ENCODE measurements around the gene KRTAP4-5.
"Not testable (repeated sequence)": the region's sequence is repeated elsewhere in the genome, so short reads cannot be mapped to it uniquely, and the experiment has no call there.

The KRTAP4-5 gene

DNA sequence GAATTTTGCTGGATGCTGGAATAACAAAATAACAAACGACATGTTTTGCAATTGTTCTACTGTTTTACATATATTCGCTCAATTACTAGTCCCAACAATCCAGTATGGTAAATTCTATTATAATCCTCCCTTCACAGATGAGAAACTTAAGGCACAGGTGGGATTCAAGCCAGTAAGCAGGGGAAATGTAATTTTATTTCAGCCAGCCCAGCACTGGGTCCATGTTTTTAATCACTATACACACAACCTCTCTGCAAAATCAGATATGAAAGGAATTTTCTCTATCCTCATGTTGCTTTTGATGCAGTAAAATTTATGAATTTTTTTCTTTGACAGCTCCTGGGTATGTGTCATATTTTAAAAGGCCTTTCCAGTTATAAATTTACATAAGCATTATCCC is 4.4 kb downstream of the KRTAP4-5 start:
- no peak for DNase-seq

DNA sequence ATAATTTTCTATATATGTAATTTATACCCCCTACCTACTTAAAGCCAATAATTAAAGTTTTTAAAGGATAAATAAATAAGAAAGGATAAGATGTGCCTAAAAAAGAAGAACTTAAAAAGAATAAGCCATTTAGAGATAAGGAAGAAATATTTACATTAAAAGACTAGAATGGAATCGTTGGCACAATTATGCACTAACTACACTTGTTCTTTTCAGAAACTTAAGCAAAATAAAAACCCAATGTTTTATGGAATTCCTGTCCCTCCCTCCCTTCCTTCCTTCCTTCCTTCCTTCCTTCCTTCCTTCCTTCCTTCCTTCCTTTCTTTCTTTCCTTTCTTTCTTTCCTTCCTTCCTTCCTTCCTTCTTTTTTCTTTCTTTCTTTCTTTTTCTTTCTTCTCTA is 4.8 kb downstream of the KRTAP4-5 start:
- DNase-seq: no peak

DNA sequence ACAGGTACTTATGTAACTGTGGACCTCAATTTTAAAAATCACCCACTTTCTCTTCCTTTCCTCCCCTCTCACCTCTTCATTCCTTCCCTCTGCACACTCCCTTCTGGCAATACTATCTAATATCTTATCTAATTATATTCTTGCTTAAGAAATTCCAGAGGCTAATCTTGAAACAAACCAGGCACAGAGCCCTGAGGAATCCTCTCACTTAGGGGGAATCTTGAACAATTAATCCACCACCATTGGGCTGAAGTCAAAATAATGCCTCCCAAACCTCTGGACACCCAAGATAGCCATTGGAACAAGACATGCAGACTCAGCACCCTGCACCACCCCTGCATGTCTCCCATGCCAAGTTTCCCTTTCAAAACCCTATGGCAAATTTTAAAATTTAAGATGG is 8.3 kb downstream of the KRTAP4-5 start:
- no peak for DNase-seq

DNA sequence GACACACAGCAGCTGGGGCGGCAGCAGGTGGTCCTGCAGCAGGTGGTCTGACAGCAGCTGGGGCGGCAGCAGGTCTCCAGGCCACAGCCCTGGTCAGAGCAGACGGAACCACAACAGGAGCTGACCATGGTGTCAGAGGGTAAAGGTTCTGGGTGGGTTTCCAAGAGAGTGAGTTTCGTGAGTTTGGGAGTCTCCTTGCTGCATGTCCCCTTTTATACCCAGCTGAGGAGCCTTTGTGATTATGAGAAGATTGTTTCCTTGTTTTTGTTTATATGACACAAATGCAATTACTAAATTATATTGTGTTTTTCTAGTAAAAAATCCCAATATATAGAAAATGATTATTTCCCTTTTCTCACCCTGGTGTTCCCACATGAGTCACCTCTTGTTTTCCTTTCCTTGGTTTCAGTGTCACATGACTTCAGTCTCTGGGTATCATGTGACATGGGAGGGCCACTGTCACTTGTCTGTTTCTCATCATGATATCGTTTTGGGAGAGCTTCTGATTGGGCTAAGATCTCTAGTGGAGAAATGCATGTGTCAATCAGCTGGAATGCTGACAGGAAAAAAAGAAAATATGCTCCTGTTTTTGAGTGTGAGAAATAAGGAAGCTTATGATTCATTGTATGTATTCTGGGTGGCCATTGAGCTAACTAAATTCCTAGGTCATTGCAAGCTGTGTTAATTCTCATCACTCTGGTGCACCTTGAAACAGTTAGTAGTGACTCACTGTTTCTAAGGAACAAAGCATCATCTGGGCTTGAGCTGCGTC is 9.1 kb downstream of the KRTAP4-5 start, which contains the start of gene KRTAP4-6:
Gene KRTAP4-6, minus strand, starts transcription at position 185 of the 772 bp plus-strand sequence. Its CDS starts 57 bp downstream, at position 128.
- DNase-seq: no peak

DNA sequence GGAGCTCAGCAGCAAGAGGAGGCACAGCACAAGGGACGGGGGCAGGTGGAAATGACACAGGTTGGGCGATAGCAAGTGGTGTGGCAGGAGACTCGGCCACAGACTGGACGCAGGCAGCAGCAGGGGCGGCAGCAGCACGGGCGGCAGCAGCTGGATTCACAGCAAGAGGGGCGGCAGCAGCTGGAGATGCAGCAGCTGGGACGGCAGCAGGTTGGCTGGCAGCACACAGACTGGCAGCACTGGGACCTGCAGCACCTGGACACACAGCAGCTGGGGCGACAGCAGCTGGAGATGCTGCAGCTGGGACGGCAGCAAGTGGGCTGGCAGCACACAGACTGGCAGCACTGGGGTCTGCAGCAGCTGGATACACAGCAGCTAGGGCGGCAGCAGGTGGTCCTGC is 9.8 kb downstream of the KRTAP4-5 start:
- not testable (repeated sequence) for DNase-seq

DNA sequence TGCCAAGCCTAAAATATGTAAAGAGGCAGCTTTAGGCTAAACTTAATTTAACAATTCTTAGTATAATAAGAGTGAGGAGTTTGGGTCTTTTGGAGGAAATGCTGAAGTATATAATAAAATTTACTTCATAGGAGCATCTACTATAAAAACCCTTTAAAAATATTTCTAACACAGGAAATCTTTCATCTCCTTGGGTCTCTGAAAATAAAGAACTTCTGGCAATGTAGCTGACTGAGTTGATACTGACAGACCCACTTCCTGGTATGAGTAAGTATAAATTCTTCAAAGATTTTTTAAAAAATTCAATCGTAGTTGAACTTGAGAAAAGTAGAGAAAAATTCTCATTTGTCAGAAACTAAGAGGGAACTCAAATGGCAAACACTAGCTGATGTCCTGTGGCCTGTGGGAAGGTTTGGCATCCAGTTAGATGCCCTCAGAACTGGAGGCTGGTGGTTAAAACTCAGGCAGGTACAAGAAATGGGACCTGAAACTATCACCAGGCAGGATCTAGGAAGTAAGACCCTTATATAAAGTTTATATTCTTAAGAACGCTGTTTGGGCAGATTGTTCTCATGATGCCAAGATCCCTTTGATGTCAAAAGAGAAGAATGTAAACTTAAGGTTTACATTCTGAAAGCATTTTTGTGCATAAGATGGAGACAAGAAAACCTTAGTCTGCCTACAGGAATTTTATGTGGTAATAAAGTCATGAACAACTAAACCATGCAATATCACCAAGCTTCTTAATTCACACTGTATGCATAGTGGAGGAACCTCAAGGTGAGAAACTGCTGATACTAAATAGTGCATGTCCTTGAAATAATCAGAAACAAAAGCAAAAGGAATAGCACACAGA is 15.5 kb downstream of the KRTAP4-5 start:
- DNase-seq: no peak

DNA sequence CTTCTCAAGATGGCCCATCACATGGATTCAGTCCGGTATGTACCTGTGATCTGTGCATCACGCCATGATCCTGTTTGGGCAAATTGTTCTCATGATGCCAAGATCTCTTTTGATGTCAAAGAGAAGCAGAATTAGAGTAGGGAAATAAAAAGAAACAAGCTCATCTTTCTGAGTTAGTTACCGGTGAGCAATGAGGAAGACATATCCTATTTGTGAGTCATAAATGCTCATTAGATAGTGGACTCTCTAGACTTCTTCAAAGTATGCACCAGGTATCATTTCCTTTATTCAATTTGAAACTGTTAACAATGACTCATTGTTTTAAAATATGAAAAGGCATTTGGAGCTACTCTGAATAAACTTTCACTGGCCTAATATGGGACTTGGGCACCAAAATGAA is 17.6 kb downstream of the KRTAP4-5 start:
- no peak for DNase-seq

DNA sequence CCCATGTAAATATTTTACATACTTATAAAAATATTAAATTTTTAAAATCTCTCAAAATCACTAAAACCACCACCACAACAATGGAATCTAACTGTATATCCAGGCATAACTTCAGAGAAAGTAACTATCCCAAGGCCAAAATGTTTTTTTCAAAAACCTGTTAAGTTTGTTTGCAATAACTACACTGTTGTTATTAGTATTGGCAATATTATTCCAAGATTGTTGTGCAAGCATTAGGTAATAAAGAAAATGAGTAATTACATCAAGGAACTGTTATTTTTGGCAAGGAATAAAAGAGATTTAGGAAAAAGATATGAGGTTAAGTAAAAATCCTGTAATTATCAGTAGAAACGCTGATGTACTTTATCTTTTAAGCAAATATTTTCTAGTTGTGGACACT is 22.3 kb downstream of the KRTAP4-5 start:
- no peak for DNase-seq

DNA sequence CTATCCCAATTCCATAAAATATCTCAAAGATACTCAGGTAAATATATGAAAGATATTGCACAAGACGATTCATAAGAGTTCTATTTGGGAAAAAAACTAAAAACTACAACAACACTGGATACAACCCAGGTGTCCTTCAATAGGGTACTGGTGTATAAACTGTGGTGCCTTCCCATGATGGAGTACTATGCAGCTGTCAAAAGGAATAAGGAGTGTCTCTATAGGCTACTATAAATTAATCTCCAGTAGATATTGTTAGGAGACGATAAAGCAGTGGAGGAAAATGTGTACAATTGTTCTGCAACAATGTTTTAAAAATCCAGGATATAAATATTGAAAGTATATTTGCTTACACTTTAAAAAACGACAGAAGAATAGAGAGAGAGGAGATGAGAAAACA is 23.2 kb downstream of the KRTAP4-5 start:
- DNase-seq: no peak

DNA sequence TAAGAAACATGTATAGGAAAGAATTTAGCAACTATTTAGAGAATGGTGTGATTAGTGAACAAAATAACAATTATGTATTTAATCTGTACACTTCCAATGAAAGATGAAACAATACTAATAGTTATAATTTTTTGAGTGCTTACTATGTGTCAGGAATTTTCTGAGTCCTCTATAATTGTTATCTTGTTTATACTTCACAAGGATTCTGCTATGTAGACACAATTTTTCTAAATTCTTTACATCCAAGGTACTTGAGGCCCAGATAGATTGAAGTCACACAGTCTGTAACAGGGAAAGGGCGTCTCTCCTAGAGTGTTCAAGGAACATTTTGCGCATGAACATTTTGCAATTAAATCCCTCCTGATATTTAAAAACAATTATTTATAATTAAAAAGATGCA is 24.6 kb downstream of the KRTAP4-5 start:
- no peak for DNase-seq

DNA sequence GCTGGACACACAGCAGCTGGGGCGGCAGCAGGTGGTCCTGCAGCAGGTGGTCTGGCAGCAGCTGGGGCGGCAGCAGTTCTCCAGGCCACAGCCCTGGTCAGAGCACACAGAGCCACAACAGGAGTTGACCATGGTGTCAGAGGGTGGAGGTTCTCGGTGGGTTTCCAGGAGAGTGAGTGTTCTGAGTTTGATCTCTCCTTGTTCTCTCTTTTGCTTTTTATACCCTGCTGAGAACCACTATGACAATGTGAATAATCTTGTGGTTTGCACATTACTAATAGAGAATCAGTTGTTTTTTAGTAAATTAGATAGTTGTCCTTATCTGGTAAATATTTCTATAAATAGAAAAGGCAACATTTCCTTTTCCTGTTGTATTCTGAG is 25.6 kb downstream of the KRTAP4-5 start, which contains the start of gene KRTAP4-12:
Gene KRTAP4-12, minus strand, starts transcription at position 192 of the 381 bp plus-strand sequence. Its CDS starts 60 bp downstream, at position 132.
- DNase-seq: not testable (repeated sequence)

DNA sequence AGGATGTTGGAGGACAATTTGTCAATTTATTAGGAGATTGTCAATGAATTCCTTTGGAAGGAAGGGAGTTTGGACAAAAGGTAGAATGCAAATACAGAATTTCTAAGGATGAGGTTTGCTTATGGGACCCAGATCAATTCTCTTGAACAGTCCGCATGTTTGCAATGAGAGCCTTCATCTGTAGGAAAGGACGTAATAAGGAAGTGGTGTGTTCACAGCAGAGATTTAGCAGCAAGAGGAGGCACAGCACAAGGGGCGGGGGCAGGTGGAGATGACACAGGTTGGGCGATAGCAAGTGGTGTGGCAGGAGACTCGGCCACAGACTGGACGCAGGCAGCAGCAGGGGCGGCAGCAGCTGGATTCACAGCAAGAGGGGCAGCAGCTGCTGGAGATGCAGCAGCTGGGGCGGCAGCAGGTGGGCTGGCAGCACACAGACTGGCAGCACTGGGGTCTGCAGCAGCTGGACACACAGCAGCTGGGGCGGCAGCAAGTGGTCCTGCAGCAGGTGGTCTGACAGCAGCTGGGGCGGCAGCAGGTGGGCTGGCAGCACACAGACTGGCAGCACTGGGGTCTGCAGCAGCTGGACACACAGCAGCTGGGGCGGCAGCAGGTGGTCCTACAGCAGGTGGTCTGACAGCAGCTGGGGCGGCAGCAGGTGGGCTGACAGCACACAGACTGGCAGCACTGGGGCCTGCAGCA is 26.2 kb downstream of the KRTAP4-5 start:
- DNase-seq: not testable (repeated sequence)

DNA sequence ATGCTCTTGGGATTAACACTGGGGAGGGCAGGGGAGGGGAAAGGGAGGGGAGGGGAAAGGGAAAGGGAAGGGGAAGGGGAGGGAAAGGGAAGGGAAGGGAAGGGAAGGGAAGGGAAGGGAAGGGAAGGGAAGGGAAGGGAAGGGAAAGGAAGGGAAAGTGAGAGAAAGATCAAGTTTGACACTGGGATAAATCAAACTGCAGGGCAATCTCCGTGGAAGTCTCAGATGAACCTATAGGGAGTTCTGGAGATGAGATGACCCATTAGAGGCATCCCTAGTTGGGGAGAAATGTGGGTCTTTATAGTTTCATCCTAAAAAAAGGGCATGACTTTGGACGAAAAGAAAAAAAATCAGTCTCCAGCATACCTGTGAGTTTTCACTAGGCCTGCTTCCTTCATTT is 27.9 kb downstream of the KRTAP4-5 start:
- DNase-seq: no peak

DNA sequence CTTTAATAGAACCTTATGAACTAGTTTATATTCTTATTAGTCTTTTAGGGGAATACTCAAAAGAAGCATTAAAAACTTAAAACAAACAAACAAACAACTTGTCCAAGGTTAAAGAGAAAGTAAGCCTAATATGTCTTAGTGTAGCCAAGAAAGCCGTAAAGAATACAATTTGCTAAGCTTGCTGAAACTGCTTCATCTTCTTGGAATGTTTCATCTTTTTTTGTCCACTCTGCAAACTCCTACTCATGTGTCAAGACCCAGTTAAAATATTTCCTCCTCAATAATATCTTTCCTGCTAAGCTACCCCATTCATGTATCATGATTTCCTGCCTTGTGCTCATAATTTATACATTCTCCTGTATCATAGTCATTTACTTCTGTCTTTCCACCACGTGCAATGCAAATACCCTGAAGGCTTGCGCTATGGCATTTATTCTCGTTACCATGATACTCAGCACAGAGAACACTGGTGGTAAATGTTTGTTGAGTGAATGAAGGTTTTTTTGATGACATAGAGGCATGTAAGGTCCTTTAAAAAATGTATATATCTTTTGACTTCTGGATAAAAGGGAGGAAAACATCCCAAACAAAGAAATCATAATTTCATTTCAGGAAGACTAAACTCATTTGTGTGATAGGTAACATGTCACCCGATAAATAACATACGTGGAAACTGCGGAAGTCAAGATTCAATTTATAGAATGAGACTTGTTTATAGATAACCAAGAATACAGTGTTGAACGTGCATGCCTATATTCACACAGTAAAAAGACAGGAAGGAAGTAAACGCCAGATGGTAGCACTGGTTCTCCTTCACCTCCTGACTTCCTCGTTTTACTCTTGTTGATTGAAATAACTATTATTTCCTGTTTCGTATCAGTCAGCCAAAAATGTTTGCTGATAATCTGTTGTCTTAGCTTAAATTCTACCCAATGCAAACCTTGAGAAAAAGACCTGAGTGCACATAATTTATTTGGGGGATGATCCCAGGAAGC is 29.6 kb downstream of the KRTAP4-5 start:
- DNase-seq: not testable (repeated sequence)

DNA sequence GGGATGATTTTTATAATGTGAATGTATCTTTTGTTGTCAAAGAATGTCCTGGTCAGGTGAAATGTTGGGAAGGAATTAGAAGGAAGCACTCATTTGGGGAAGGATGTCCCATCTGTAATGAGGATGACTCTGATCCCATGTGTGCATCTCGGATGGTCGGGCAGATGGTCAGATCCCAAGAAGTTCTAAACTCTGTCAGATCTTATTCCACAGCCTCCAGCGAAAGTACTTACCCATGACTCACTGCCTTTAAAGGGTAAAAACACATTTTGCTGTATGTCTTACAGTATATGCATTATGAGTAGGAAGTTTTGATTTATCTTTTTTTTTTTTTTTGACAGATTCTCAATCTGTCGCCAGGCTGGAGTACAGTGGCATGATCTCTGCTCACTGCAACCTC is 30.9 kb downstream of the KRTAP4-5 start:
- no peak for DNase-seq

DNA sequence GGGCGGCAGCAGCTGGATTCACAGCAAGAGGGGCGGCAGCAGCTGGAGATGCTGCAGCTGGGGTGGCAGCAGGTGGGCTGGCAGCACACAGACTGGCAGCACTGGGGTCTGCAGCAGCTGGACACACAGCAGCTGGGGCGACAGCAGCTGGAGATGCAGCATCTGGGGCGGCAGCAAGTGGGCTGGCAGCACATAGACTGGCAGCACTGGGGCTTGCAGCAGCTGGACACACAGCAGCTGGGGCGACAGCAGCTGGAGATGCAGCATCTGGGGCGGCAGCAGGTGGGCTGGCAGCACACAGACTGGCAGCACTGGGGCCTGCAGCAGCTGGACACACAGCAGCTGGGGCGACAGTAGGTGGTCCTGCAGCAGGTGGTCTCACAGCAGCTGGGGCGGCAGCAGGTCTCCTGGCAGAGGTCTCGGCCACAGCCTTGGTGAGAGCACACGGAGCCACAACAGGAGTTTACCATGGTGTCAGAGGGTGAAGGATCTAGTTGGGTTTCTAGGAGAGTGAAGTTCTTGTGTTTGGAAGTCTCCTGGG is 31.7 kb downstream of the KRTAP4-5 start, which contains the start of gene KRTAP4-11:
Gene KRTAP4-11, minus strand, starts transcription at position 528 of the 541 bp plus-strand sequence. Its CDS starts 58 bp downstream, at position 470.
- not testable (repeated sequence) for DNase-seq

DNA sequence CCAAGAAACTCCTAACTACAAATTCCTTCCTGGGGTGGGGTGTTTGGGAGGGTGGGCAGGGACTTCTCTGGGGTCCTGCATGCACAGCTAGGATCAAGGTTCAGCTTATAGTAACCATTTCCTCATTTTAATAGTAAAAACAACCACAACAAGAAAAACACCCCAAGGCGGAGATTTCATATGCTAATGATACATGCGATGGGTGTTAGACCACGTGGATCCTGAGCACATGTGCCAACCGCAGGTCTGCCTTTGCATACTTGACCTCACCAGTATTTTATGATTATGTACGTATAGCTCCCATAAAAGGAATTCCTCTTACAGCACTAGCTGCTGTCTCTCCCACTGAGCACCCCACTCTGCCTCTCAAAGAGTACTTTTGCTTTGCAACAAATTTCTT is 33.3 kb downstream of the KRTAP4-5 start:
- no peak for DNase-seq

DNA sequence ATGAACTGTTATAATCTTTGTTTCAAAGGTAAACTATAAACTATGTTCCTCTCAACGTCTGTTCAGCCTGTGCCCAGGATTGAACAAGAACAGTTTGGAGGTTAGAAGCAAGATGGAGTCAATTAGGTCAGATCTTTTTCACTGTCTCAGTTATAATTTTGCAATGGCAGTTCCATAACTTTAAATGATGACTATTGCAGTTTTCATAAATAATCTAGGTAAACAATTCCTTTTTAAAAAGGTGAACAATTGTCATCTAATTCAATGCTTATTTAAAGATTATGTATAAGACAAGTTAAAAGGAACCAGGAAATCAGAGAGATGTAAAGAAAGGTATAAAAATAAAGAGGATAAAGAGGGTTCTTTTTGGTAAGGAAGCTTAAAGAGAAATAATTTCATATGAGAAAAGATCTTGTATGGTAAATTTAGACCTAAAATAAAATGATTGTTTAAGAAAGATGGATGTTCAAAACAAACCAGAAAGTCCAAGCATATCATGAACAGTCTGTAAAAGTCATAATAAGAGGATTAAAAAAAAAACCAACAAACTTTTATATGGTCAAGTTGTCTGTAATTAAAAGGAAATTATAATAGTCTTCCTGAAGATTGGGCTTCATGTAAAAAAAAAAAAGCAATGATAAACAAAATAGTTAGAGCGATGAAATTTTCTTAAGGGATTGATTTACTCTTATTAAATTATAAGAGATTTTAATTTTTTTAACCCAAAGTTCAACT is 38.3 kb downstream of the KRTAP4-5 start:
- DNase-seq: no peak

DNA sequence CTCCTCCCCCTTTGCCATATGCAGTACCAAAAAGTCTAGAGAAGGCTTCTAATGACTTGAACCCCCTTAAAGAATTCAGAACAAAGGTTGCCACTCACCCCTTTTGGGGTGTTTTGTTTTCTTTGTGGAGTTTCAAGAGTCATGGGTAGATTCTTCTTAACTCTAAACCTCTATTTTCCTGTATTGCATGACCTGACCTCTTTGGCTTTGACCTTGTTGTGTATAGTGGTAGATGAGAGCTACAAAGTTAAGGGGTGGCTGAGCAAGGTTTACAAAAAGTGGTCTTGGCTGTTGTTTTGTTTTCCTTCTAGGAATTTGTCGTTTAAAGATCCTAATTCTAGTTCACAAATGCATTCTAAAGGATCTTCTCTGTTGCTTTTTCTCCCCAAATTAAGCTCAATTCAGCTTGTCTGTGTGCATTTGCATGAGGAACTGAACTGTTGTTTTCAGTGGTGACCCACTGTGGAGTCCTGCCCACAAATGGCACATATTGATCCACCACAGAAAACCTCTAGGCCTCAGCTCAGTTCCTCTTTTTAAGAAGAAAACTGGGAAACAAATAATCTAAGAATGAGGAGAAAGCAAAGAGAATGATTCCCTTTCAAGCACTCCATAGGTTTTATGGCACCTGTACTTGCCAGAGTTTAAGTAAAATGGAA is 40.8 kb downstream of the KRTAP4-5 start:
- not testable (repeated sequence) for DNase-seq

DNA sequence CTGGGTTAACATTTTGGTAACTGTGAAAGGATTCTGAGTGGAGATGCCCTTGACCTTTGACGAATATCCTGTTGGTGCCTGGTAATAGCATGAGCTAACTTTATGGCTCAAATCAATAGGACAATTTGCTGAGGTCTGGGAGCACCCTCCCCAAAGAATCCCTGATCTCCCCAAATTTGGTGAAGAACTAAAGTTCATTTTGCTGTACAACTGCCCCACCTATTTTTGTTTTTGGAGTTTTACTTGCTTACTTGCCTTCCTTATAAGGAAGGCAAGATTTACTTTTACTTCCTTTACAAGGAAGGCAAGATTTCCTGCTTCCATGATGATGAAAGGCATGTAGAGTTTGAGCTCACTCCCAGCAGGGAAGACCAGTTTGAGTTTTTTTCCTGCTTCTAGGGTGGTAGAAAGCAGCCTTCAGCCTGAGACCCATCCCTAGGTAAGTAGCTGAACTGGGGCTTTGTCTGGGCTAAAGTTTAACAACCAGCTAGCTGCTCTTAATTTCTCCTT is 41.6 kb downstream of the KRTAP4-5 start:
- no peak for DNase-seq
